ENCODE measurements around the gene CAMK4.

CAMK4 gene

DNA sequence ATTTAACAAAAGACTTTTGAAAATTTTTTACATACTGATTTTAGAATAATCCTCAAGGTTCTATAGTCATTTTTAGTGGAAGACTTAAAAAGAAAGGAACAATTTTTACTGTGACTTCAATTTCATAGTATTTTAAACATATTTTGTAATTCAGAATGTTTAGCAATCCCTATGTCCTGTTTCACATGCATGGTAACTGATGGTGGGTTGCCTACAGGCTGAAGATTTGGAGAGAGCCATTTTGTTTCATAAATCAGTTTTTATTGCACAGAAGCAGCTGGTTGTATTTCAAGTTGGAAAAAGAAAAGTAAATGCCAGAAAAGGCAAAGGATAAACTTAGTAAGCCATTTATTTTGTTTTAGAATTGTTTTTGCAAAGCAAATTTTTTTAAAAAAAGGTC, 264.2 kb downstream of the CAMK4 start:
- ATAC-seq (no peak), DNase-seq (no peak)
- Mint-ChIP-seq H3K36me3 (ENCODE audit: low read depth) (peaks cover 33% of the 10 kb centered on the region), H3K4me3 (no peak overlapping the region), H3K27me3 (no peaks in the 10 kb centered on the region), H3K4me1 (peaks cover 12% of the 10 kb centered on the region), H3K27ac (no peak overlapping the region), H3K9me3 (no peaks in the 10 kb centered on the region)

DNA sequence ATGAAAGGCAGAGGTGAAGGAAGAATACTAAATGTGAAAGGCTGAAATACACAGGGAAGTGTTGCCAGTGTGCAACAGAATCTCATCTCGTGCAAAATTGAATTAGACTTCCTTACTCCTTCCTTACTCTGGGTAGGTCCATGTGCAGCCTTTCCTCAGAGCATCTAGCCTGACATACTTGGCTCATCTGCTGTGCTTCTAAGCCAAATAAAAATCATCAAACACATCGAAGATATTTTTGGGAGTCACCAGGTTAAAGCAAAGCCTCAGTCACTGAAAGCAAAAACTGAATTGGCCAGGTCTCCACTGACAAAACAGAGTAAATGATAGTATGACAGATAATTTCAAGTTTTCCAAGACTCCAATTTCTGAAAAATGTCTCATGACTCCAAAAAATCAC, 268.8 kb downstream of the CAMK4 start:
- Mint-ChIP-seq H3K27ac (no peak overlapping the region), H3K4me3 (no peak overlapping the region), H3K27me3 (no peaks in the 10 kb centered on the region), H3K36me3 (ENCODE audit: low read depth) (peaks cover 30% of the 10 kb centered on the region), H3K9me3 (no peaks in the 10 kb centered on the region), H3K4me1 (peaks cover 3% of the 10 kb centered on the region)
- ATAC-seq = no peak
- DNase-seq = no peak

DNA sequence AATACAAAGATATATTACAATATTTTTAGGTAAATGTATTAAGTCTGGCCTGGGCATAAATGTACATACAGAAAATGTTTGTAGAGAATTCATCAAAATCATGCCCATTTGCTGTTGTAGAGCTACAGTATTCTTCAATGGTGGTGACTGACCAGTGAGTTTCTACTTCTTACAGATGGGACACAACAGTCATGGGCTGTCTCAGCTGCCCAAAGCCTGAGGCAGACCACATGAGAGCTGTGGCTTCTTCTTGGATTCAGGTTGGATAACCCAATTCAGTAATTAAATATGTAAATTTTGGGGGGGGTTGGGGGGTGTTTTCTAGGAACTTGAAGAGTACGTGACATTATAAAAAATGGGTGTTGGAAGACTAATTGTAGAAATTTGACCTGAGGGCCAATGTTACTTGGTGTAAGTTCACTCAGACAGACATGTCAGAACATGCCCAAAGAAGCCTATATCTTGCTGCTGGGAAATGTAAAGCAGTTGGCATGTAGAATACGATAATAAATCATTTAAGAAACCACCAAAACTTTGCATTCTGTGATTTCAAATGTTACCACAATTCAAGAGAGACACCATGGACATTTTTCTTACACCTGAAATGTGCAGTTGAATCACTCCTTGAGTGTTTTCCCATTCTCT, 270.3 kb downstream of the CAMK4 start:
- Mint-ChIP-seq H3K36me3 (ENCODE audit: low read depth) (peaks cover 39% of the 10 kb centered on the region), H3K4me1 (peaks cover 13% of the 10 kb centered on the region), H3K9me3 (no peaks in the 10 kb centered on the region), H3K4me3 (no peak overlapping the region), H3K27me3 (no peaks in the 10 kb centered on the region), H3K27ac (peak overlapping the region; percentile 52)
- ATAC-seq (no peak), DNase-seq (no peak)

DNA sequence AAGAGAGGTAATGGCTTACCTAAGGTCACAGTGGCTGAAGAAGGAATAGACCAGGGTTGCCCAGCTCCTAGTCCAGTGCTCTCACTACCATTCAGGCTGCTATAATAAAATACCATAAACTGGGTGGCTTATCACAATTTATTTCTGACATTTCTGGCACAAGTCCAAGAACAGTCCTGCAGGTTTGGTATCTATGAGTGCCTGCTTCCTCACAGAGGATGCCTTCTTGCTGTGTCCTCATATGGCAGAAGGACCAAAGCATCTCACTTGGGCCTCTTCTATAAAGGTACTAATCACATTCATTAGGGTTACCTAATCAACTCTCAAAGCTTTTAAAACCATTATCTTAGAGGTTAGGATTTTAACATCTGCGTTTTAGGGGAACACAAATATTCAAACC, 271.0 kb downstream of the CAMK4 start:
- ATAC-seq (no peak), DNase-seq (no peak)
- H3K9me3 Mint-ChIP-seq = no peaks in the 10 kb centered on the region
- no peak overlapping the region for H3K4me3 Mint-ChIP-seq
- no peak overlapping the region for H3K27ac Mint-ChIP-seq
- H3K27me3 Mint-ChIP-seq = no peaks in the 10 kb centered on the region
- H3K36me3 Mint-ChIP-seq (ENCODE audit: low read depth) = peaks cover 43% of the 10 kb centered on the region
- H3K4me1 Mint-ChIP-seq = peaks cover 13% of the 10 kb centered on the region

DNA sequence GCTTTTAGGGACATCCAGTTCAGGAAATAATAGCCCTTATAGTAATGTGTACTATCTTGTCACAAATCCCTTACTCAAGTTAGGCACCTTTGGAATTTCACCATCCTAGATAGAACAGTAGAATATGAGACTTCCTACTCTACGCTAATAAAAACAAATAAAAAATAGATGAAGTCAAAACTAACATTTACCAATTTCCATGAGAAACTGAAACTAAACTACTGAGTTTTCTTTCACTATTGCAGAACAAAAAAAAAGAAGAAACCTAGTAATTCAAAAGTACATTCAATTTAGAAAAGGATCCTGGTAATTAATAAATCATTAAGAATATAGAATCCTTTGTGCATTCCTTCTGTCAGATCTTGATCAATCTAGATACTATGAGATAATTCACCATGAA, 274.2 kb downstream of the CAMK4 start:
- Mint-ChIP-seq H3K27ac (peak overlapping the region; percentile 9), H3K4me3 (no peak overlapping the region), H3K4me1 (peaks cover 13% of the 10 kb centered on the region)

DNA sequence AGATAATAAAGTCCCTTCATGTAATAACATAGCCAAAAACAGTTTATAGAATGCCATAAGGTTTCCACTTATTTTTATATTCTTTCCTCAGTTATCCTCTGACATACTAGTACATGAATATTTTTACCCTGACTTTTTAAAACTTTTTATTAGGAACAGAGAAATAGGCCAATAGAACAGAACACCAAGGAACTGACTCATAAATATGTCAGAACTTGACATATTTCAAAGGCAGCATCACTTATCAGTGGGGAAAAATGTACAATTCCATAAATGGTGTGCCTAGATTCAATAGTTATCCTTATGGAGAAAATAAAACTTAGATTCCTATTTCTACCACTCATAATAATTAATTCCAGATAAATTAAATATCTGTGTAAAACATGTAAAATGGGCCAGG, 278.8 kb downstream of the CAMK4 start:
- ATAC-seq (no peak), DNase-seq (no peak)
- peaks cover 21% of the 10 kb centered on the region for H3K4me1 Mint-ChIP-seq
- H3K9me3 Mint-ChIP-seq = no peaks in the 10 kb centered on the region
- H3K4me3 Mint-ChIP-seq = no peak overlapping the region
- no peak overlapping the region for H3K27ac Mint-ChIP-seq
- H3K27me3 Mint-ChIP-seq = no peaks in the 10 kb centered on the region
- peaks cover 50% of the 10 kb centered on the region for H3K36me3 Mint-ChIP-seq (ENCODE audit: low read depth)

More for the DNA sequence above, 274.2 kb downstream of the CAMK4 start:
- Mint-ChIP-seq H3K9me3 (no peaks in the 10 kb centered on the region), H3K36me3 (ENCODE audit: low read depth) (peaks cover 55% of the 10 kb centered on the region), H3K27me3 (no peaks in the 10 kb centered on the region)
- ATAC-seq (no peak), DNase-seq (no peak)

DNA sequence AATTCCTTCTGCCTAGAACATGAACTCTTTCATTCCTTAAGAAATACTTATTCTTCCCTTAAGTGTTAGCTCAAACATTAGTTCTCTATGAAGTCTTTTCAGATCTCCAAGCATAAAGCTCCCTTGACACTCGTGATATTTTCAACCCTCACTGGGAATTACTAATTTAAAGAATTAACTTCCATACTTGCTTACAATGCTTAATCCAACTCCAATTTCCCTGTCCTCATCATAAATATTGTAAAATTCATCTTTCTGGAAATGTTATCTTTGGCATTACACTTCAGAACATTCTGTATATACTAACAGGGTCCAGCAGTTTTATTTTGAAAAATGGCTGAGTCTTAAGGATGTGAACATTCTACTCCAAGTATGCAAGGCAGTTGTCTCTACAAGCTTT, 280.9 kb downstream of the CAMK4 start:
- ATAC-seq = no peak
- Mint-ChIP-seq H3K27me3 (no peaks in the 10 kb centered on the region), H3K4me1 (peaks cover 30% of the 10 kb centered on the region), H3K36me3 (ENCODE audit: low read depth) (peaks cover 36% of the 10 kb centered on the region), H3K4me3 (no peak overlapping the region), H3K27ac (no peak overlapping the region), H3K9me3 (no peaks in the 10 kb centered on the region)
- DNase-seq = no peak

DNA sequence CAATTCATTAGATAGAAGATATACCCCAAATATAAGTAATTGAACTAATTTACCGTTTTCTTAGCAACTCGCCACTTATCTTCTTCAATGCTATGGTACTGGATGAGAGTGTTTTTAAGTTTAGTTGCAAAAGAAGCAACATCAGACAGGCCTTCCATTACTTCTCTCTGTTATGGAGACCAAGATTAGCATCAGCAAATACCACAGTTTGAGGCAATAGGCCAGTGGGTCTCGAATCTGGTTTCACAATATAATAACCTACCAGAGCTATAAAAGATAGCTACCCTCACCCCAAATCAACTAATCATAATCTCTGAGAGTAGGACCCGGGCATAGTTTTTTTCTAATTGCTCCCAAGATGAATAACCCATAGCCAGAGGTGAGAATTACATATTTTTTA, 283.1 kb downstream of the CAMK4 start:
- Mint-ChIP-seq H3K4me3 (no peak overlapping the region), H3K4me1 (peaks cover 40% of the 10 kb centered on the region), H3K9me3 (no peaks in the 10 kb centered on the region), H3K27ac (no peak overlapping the region), H3K27me3 (peaks cover under 1% of the 10 kb centered on the region), H3K36me3 (ENCODE audit: low read depth) (peaks cover 36% of the 10 kb centered on the region)
- ATAC-seq (no peak), DNase-seq (no peak)

DNA sequence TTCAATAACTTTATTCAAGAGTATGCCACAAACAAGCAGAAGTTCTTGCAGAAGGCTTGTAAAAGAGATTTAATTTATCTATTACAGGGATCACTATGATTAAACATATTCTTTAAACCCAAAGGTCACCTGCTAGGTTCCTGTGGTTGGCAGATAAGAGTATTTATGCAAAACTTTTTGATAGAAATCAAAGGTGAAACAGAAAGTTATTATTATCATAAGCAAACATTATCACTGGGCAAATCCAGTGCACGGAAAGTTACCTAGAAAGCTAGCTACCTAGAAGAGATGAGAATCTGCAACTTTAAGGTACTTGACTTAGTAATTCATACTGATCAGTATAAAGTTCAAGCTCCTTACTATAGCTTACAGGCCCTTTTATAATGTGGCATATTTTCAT, 284.9 kb downstream of the CAMK4 start:
- Mint-ChIP-seq H3K4me3 (peak overlapping the region; percentile 89), H3K27ac (peak overlapping the region; percentile 74), H3K27me3 (peaks cover 4% of the 10 kb centered on the region), H3K9me3 (no peaks in the 10 kb centered on the region), H3K36me3 (ENCODE audit: low read depth) (peaks cover 25% of the 10 kb centered on the region), H3K4me1 (peaks cover 53% of the 10 kb centered on the region)
- no peak for DNase-seq
- ATAC-seq = no peak

DNA sequence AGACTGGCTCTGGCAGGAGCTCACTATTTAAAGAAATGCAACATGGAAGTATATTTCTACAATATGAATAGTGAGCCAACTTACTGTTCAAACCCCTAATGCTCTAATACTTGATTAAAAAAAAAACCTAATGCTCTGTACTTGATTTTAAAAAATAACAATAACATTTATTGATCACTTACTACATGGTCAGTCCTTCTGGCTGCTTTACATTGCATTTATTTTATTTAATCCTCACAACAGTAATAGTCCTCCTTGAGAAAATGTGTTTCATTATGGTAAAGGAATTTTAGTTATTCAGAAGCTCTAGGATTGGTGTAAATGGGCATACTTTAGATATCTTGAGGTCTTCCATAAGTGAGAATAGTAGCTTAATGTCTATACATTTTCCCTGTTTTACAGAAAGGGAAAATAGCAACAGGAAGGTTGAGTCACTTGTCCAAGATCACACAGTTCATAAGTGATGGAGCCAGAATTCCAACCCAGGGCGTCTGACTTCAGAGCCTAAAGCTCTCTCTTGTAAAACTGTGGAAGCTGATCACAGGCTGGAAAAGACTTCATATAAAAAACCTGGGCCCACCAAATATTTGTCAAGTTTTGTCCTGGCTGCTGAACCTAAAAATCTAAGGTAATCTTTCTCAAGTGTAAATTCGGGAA, 287.1 kb downstream of the CAMK4 start:
- Mint-ChIP-seq H3K27me3 (peaks cover 4% of the 10 kb centered on the region), H3K27ac (peak overlapping the region; percentile 99), H3K9me3 (no peaks in the 10 kb centered on the region), H3K4me1 (peaks cover 59% of the 10 kb centered on the region), H3K4me3 (peak overlapping the region; percentile 89), H3K36me3 (ENCODE audit: low read depth) (peaks cover 13% of the 10 kb centered on the region)
- no peak for DNase-seq
- ATAC-seq = no peak

DNA sequence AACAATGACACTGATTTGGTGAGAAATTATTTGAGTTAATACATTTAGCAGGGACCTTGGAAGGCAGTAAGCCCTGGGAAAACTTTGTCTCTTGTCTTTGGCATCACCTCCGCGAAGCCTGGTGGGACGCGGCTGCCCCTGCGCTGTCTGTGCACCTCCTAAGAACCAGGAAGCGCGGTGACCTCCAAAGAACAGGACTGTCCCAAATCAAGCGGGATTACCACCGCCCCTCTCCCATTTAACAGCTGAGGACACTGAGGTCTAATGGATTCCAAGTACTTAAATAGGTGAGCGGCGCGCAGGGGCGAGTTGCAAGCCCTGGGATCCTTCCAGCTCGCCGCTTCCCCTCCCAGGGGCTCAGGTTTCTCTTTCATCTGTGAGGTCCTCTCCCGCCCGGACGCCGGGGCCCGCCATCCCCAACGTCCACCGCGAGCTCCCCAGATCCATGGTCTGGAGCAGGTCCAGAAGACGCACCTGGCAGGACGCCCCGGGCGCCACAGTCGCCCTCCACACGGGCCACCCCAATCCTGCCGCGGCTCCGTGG, 287.7 kb downstream of the CAMK4 start:
- peak overlapping the region; percentile 99 for H3K27ac Mint-ChIP-seq
- no peaks in the 10 kb centered on the region for H3K9me3 Mint-ChIP-seq
- ATAC-seq (peak; percentile 1), DNase-seq (peak; percentile 29)
- H3K36me3 Mint-ChIP-seq (ENCODE audit: low read depth) = peaks cover 10% of the 10 kb centered on the region
- H3K4me3 Mint-ChIP-seq = peak overlapping the region; percentile 89
- H3K4me1 Mint-ChIP-seq = peaks cover 59% of the 10 kb centered on the region
- H3K27me3 Mint-ChIP-seq = peaks cover 4% of the 10 kb centered on the region

DNA sequence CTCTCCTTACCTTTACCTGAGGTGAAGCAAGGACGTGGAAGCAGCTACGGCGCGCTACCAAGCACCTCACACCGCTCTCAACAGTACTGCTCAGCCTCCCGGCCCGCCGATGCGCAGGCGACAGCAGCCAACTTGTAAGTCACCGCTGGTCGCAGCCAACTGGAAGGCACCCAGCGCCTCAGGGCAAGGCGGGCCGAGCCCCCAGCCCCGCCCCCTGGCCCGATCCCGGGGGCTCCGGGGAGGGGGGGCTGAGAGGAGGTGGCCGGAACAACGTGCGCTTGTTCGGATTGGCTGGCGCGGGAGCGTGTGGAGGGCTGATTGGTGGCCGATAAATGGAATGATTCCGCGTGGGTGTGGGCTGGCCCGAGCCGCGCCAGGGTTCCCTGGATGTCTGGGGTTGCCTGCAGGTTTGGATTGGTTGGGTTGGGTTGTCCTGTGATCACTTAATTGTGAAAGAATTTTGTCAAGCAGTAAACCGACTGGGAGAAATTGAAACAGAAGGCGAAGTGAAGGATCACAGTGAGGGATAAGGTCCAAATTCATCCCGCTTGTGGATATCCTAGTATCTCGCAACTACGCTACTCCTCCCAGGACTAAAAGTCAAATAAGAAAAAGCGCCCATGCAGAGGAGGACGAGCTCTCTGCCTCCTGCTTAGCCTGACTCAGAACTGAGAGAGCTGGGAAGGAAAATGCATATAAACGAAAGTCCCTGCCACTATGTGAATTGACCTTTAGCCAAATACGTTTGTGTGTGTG, 288.4 kb downstream of the CAMK4 start, which contains the start of gene STARD4:
Gene STARD4 (minus strand): TSS at position 161 of the 756 bp plus-strand sequence. CDS start 5,102 bp downstream, outside the sequence.
- H3K4me3 Mint-ChIP-seq = peak within 1 kb of the TSS; percentile 89
- ATAC-seq = peak; percentile 92
- H3K36me3 Mint-ChIP-seq (ENCODE audit: low read depth) = peaks cover 10% of the 10 kb centered on the region
- peaks cover 4% of the 10 kb centered on the region for H3K27me3 Mint-ChIP-seq
- no peaks in the 10 kb centered on the region for H3K9me3 Mint-ChIP-seq
- H3K27ac Mint-ChIP-seq = peak within 1 kb of the TSS; percentile 99
- peak; percentile 94 for DNase-seq
- peaks cover 55% of the 10 kb centered on the region for H3K4me1 Mint-ChIP-seq

DNA sequence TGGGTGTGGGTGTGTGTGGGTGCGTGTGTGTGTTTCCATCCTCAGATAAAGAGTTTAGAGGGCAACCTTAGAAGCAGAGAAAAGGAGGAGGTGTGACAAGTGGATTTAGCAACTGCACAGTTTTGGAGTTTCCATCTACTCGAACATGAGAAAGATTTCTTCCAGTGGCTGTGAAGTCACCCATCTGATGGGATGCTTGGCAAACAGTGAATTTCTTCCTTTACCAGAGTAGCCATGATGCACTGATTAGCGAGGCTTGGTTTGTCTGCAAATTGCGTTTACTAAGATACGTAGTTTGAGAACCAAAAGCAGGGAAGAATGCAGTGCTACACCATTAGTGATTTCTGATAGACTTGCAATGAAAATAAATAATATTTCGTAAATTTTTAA, 288.9 kb downstream of the CAMK4 start:
- peak overlapping the region; percentile 89 for H3K4me3 Mint-ChIP-seq
- H3K27ac Mint-ChIP-seq = peak overlapping the region; percentile 99
- H3K9me3 Mint-ChIP-seq = no peaks in the 10 kb centered on the region
- peaks cover 4% of the 10 kb centered on the region for H3K27me3 Mint-ChIP-seq
- peaks cover 10% of the 10 kb centered on the region for H3K36me3 Mint-ChIP-seq (ENCODE audit: low read depth)
- no peak for DNase-seq
- ATAC-seq = peak; percentile 25
- peaks cover 50% of the 10 kb centered on the region for H3K4me1 Mint-ChIP-seq

DNA sequence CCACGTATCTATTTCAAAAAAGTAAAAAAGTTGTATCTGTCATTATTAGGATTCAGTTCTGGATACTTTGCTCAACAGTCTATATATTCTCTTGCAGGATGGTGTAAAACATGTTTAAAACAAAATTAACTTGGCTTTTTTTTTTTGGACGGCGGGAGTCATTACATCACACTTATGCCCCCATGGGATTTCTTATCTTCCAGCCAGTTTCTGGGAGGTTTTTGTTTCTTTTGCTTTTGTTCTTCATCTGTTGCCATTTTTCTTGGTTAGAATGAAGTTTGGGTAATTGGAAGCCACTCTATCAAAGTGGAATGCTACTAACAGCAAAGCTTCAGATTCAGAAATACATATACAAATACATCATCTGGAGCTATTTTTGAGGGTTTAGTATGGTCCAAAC, 289.9 kb downstream of the CAMK4 start:
- ATAC-seq (no peak), DNase-seq (no peak)
- Mint-ChIP-seq H3K27me3 (peaks cover 4% of the 10 kb centered on the region), H3K9me3 (no peaks in the 10 kb centered on the region), H3K4me3 (no peak overlapping the region), H3K27ac (peak overlapping the region; percentile 53), H3K4me1 (peaks cover 42% of the 10 kb centered on the region), H3K36me3 (ENCODE audit: low read depth) (peaks cover 8% of the 10 kb centered on the region)

Data from activated naive CD8-positive, alpha-beta T cell treated with anti-CD3 and anti-CD28 coated beads, Interleukin-2, amount 50 U/mL, for 24 hours (primary cell).